HepG2 (cell line): ENCODE results near the gene SDR42E2. TPM values are rescaled to one million over a fixed set of nuclear protein-coding genes. Genes with fewer than 3 reads are reported as not detected.

Source experiments
- ARID4A ChIP-seq: sonication (generic); formaldehyde crosslinking; IDR thresholded peaks from 2 replicates; pipeline ENCODE4 v1.5.0; 2020; ENCODE audit warnings: mild to moderate bottlenecking, missing genetic modification reagents, borderline replicate concordance
- BATF2 ChIP-seq: sonication (generic); formaldehyde crosslinking; IDR thresholded peaks from 2 replicates; pipeline ENCODE4 v1.8.0; 2022; ENCODE audit warnings: mild to moderate bottlenecking, missing genetic modification reagents, moderate library complexity
- EEA1 ChIP-seq: sonication (generic); formaldehyde crosslinking; IDR thresholded peaks from 2 replicates; pipeline ENCODE4 v1.5.1; 2020; ENCODE audit warnings: mild to moderate bottlenecking, missing genetic modification reagents, borderline replicate concordance
- KLF13 ChIP-seq: sonication (generic); formaldehyde crosslinking; IDR thresholded peaks from 2 replicates; pipeline ENCODE4 v1.4.0; 2020; ENCODE audit warnings: mild to moderate bottlenecking, missing genetic modification reagents
- RAD21 ChIP-seq: fragments of 450-650 bp; formaldehyde crosslinking; IDR thresholded peaks from 2 replicates; pipeline ENCODE4 v1.5.0; 2020; ENCODE audit warnings: mild to moderate bottlenecking
- ZNF431 ChIP-seq: sonication (generic); formaldehyde crosslinking; IDR thresholded peaks from 2 replicates; pipeline ENCODE4 v1.9.0; 2022; ENCODE audit warnings: missing genetic modification reagents, low read depth, mild to moderate bottlenecking, borderline replicate concordance
- ZNF574 ChIP-seq: sonication (generic); formaldehyde crosslinking; IDR thresholded peaks from 2 replicates; pipeline ENCODE4 v1.4.0; 2020; ENCODE audit warnings: missing genetic modification reagents
- ZNF891 ChIP-seq: sonication (generic); formaldehyde crosslinking; IDR thresholded peaks from 2 replicates; pipeline ENCODE4 v1.5.0; 2020; ENCODE audit warnings: mild to moderate bottlenecking, missing genetic modification reagents
- polyA plus RNA-seq, 8 experiments: library from polyadenylated mRNA; depleted of rRNA in 3 of 8; stranded (reverse) in 7 of 8; unstranded in 1 of 8; fragments of >200 nt; fragmentation: Illumina TruSeq in 4 of 8; extraction: Trizol in 4 of 8; gene quantifications; 2 replicates each; pipeline versions ENCODE4 v1.2.1 to v1.2.3, GENCODE V29; 2011 to 2016; ENCODE audit warnings: low read depth in 4 of 8, missing spikeins in 1 of 8, mixed read lengths in 1 of 8; ENCODE audit not compliant: insufficient read depth in 1 of 8
- total RNA-seq, 5 experiments: library from RNA; depleted of rRNA; stranded (reverse); fragments of >200 nt; fragmentation: Illumina TruSeq; extraction: Trizol; gene quantifications; 2 replicates each; pipeline ENCODE4 v1.2.3, GENCODE V29; 2016; ENCODE audit warnings: low read depth in 1 of 5
- TF ChIP-seq, protein P1 (sequence below): sonication (generic); formaldehyde crosslinking; IDR thresholded peaks from 2 replicates; pipeline ENCODE4 v1.9.0; 2021; ENCODE audit warnings: missing genetic modification reagents, borderline replicate concordance
- TF ChIP-seq, protein P2 (sequence below): sonication (generic); formaldehyde crosslinking; IDR thresholded peaks from 2 replicates; pipeline ENCODE4 v1.8.0; 2022; ENCODE audit warnings: missing genetic modification reagents, mild to moderate bottlenecking, inconsistent platforms, borderline replicate concordance
- TF ChIP-seq, protein P3 (sequence below): sonication (generic); formaldehyde crosslinking; IDR thresholded peaks from 2 replicates; pipeline ENCODE4 v1.4.0; 2020; ENCODE audit warnings: mild to moderate bottlenecking, missing genetic modification reagents

The SDR42E2 gene
- total and polyA plus RNA-seq, 2 of the 13 experiments (the other 11 are each of a cell fraction or from before 2014, with no cell fraction given): 0.05 to 0.11 TPM

GRCh38 chr16:22232277-22233036, 70.2 kb downstream of the SDR42E2 start (continued):
- TF ChIP-seq, protein P1, sequence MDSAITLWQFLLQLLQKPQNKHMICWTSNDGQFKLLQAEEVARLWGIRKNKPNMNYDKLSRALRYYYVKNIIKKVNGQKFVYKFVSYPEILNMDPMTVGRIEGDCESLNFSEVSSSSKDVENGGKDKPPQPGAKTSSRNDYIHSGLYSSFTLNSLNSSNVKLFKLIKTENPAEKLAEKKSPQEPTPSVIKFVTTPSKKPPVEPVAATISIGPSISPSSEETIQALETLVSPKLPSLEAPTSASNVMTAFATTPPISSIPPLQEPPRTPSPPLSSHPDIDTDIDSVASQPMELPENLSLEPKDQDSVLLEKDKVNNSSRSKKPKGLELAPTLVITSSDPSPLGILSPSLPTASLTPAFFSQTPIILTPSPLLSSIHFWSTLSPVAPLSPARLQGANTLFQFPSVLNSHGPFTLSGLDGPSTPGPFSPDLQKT (CRISPR knock-in tag): no peak
- no peak for TF ChIP-seq ZNF431 (CRISPR knock-in tag)
- no peak; the same call in 1 of the 2 replicates for TF ChIP-seq RAD21 (CRISPR knock-in tag)
- TF ChIP-seq, protein P2, sequence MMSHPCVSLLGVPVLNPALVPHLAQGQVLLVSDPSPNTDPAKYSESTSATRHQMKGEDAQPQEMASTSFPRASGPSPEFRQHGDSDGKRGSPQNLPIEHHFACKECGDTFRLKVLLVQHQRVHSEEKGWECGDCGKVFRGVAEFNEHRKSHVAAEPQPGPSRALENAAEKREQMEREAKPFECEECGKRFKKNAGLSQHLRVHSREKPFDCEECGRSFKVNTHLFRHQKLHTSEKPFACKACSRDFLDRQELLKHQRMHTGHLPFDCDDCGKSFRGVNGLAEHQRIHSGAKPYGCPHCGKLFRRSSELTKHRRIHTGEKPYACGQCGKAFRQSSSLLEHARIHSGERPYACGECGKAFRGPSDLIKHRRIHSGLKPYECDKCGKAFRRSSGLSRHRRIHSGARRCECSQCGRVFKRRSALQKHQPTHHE (CRISPR knock-in tag): no peak
- 0 out of 2 replicates have a peak, but pooled peaks have one; percentile 54 for TF ChIP-seq KLF13
- TF ChIP-seq EEA1 (CRISPR knock-in tag): no peak
- TF ChIP-seq ZNF574 (CRISPR knock-in tag): peak; percentile 31
- no peak for TF ChIP-seq BATF2 (CRISPR knock-in tag)
- 0 out of 2 replicates have a peak, but pooled peaks have one; percentile 33 for TF ChIP-seq ZNF891 (CRISPR knock-in tag)
- peak; percentile 63; the same call in 1 of the 2 replicates for TF ChIP-seq ARID4A (CRISPR knock-in tag)
- TF ChIP-seq, protein P3, sequence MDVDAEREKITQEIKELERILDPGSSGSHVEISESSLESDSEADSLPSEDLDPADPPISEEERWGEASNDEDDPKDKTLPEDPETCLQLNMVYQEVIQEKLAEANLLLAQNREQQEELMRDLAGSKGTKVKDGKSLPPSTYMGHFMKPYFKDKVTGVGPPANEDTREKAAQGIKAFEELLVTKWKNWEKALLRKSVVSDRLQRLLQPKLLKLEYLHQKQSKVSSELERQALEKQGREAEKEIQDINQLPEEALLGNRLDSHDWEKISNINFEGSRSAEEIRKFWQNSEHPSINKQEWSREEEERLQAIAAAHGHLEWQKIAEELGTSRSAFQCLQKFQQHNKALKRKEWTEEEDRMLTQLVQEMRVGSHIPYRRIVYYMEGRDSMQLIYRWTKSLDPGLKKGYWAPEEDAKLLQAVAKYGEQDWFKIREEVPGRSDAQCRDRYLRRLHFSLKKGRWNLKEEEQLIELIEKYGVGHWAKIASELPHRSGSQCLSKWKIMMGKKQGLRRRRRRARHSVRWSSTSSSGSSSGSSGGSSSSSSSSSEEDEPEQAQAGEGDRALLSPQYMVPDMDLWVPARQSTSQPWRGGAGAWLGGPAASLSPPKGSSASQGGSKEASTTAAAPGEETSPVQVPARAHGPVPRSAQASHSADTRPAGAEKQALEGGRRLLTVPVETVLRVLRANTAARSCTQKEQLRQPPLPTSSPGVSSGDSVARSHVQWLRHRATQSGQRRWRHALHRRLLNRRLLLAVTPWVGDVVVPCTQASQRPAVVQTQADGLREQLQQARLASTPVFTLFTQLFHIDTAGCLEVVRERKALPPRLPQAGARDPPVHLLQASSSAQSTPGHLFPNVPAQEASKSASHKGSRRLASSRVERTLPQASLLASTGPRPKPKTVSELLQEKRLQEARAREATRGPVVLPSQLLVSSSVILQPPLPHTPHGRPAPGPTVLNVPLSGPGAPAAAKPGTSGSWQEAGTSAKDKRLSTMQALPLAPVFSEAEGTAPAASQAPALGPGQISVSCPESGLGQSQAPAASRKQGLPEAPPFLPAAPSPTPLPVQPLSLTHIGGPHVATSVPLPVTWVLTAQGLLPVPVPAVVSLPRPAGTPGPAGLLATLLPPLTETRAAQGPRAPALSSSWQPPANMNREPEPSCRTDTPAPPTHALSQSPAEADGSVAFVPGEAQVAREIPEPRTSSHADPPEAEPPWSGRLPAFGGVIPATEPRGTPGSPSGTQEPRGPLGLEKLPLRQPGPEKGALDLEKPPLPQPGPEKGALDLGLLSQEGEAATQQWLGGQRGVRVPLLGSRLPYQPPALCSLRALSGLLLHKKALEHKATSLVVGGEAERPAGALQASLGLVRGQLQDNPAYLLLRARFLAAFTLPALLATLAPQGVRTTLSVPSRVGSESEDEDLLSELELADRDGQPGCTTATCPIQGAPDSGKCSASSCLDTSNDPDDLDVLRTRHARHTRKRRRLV (CRISPR knock-in tag): peak; percentile 72; the same call in 1 of the 2 replicates
